Glutamatergic neuron (in vitro differentiated cells): Measurements from ENCODE around the gene ARHGAP8. TPM values are rescaled to one million over a fixed set of nuclear protein-coding genes. Genes with fewer than 3 reads are reported as not detected.
A peak's percentile ranks its signal among the peaks of the same experiment; 100 is the strongest.
"Not testable (repeated sequence)": the region's sequence is repeated elsewhere in the genome, so short reads cannot be mapped to it uniquely, and the experiment has no call there.

Experiments used
- DNase-seq: peaks from one replicate; pipeline ENCODE4 v3.0.0; 2022
- H3K27ac Mint-ChIP-seq: one replicate; pipeline ENCODE4 v1.8.0; 2020; ENCODE audit warnings: mild to moderate bottlenecking, mixed read lengths, inconsistent platforms; ENCODE audit not compliant: unreplicated experiment
- H3K27me3 Mint-ChIP-seq: one replicate; pipeline ENCODE4 v1.8.0; 2020; ENCODE audit warnings: mild to moderate bottlenecking, moderate library complexity, mixed read lengths, inconsistent platforms; ENCODE audit not compliant: unreplicated experiment
- H3K36me3 Mint-ChIP-seq: one replicate; pipeline ENCODE4 v1.8.0; 2020; ENCODE audit warnings: mild to moderate bottlenecking, mixed read lengths, inconsistent platforms; ENCODE audit not compliant: unreplicated experiment
- H3K4me1 Mint-ChIP-seq: one replicate; pipeline ENCODE4 v1.8.0; 2020; ENCODE audit warnings: mild to moderate bottlenecking, low read depth, mixed read lengths, inconsistent platforms; ENCODE audit not compliant: unreplicated experiment
- H3K4me3 Mint-ChIP-seq: one replicate; pipeline ENCODE4 v1.8.0; 2020; ENCODE audit warnings: mild to moderate bottlenecking, mixed read lengths, inconsistent platforms; ENCODE audit not compliant: unreplicated experiment
- H3K9me3 Mint-ChIP-seq: one replicate; pipeline ENCODE4 v1.8.0; 2020; ENCODE audit warnings: mild to moderate bottlenecking, moderate library complexity, mixed read lengths, inconsistent platforms; ENCODE audit not compliant: unreplicated experiment
- total RNA-seq: library from RNA; stranded (reverse); fragmentation: NEBNext Ultra II Directional; extraction: Animal tissue kit (Norgen Biotek cat#: 25700); gene quantifications from one replicate; pipeline ENCODE4 v1.2.1, GENCODE V29; 2021; ENCODE audit not compliant: unreplicated experiment
- TF ChIP-seq, protein P1 (sequence below): fragments of 200-600 bp; sonication (generic); IDR thresholded peaks from one replicate; pipeline ENCODE4 v1.5.0; 2021; ENCODE audit not compliant: partially characterized antibody, unreplicated experiment

The ARHGAP8 gene
- total RNA-seq, 1 donor from 2014 or later: 0.59 TPM

GRCh38 chr22:44745853-44746789 is 6.3 kb upstream of the ARHGAP8 start:
- DNase-seq: no peak
- TF ChIP-seq, protein P1, sequence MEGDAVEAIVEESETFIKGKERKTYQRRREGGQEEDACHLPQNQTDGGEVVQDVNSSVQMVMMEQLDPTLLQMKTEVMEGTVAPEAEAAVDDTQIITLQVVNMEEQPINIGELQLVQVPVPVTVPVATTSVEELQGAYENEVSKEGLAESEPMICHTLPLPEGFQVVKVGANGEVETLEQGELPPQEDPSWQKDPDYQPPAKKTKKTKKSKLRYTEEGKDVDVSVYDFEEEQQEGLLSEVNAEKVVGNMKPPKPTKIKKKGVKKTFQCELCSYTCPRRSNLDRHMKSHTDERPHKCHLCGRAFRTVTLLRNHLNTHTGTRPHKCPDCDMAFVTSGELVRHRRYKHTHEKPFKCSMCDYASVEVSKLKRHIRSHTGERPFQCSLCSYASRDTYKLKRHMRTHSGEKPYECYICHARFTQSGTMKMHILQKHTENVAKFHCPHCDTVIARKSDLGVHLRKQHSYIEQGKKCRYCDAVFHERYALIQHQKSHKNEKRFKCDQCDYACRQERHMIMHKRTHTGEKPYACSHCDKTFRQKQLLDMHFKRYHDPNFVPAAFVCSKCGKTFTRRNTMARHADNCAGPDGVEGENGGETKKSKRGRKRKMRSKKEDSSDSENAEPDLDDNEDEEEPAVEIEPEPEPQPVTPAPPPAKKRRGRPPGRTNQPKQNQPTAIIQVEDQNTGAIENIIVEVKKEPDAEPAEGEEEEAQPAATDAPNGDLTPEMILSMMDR: no peak
- H3K36me3 Mint-ChIP-seq: no peaks in the 10 kb centered on the region
- no peaks in the 10 kb centered on the region for H3K4me1 Mint-ChIP-seq
- H3K9me3 Mint-ChIP-seq: no peaks in the 10 kb centered on the region
- H3K27ac Mint-ChIP-seq: no peak overlapping the region
- no peak overlapping the region for H3K4me3 Mint-ChIP-seq
- H3K27me3 Mint-ChIP-seq: peaks cover 9% of the 10 kb centered on the region

DNA sequence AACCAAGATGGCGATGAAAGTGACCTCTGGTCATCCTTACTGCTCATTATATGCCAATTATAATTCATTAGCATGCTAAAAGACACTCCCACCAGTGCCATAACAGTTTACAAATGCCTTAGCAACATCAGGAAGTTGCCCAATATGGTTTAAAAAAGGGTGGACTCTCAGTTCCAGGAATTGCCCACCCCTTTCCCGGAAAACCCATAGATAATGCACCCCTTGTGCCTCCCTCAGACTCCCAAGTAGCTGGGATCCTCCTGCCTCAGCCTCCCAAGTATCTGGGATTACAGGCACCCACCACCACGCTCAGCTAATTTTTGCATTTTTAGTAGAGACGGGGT is 4.6 kb upstream of the ARHGAP8 start:
- not testable (repeated sequence) for H3K27ac Mint-ChIP-seq, DNase-seq, H3K4me1 Mint-ChIP-seq, H3K4me3 Mint-ChIP-seq, H3K9me3 Mint-ChIP-seq, H3K36me3 Mint-ChIP-seq
- H3K27me3 Mint-ChIP-seq: peaks cover 11% of the 10 kb centered on the region

- TF ChIP-seq, protein P1: no peak
- H3K9me3 Mint-ChIP-seq: no peaks in the 10 kb centered on the region
- no peaks in the 10 kb centered on the region for H3K4me1 Mint-ChIP-seq
- H3K36me3 Mint-ChIP-seq: no peaks in the 10 kb centered on the region
- DNase-seq: no peak
- H3K27me3 Mint-ChIP-seq: peaks cover 14% of the 10 kb centered on the region
- H3K4me3 Mint-ChIP-seq: no peak overlapping the region
- no peak overlapping the region for H3K27ac Mint-ChIP-seq
These were observed 3.9 kb upstream of the ARHGAP8 start for GRCh38 chr22:44748524-44748923.

DNA sequence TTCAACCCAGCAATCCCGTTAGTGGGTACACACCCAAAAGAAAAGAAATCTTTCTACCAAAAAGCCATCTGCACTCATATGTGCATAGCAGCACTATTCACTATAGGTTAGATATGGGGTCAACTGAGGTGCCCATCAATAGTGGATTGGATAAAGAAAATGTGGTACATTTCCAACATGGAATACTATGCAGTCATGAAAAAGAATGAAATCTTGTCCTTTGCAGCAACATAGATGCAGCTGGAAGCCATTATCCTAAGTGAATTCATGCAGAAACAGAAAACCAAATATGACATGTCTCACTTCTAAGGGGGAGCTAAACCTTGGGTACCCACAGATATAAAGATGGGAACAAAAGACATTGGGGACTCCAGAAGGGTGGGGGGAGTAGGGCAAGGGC is 1.9 kb upstream of the ARHGAP8 start:
- DNase-seq: no peak
- no peaks in the 10 kb centered on the region for H3K4me1 Mint-ChIP-seq
- TF ChIP-seq, protein P1: no peak

DNA sequence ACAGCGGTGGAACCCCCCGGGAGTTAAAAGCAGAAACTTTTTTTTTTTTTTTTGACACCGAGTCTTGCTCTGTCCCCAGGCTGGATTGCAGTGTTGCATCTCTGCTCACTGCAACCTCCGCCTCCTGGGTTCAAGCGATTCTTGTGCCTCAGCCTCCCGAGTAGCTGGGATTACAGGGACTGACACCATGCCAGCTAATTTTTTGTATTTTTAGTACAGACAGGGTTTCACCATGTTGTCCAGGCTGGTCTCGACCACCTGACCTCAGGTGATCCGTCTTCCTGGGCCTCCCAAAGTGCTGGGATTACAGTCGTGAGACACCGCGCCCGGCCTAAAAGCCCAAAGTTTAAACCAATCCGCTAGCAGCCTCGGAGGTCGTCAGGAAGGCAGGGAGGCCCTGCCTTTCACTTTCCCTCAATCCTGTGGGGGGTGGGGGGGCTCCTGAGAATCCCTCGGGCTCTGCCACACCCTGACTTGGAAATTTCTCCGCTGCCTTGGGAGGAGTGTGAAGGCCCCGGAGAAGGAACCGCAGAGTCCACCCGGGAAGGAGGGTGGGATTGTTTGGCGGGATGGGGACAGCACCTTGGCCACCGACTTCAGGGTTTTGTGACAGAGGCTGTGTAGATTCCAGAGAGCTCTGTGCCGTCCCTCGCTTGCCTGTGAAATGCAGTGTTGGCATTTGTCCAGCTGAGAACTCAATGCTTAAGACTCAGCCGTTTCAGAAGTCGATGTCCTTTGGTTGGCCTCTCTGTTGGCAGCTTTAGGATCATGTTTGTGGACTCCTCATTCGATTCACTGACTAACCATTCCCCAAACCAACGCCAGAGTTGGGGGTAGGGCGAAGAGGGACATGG is 1.0 kb downstream of the ARHGAP8 start:
- Mint-ChIP-seq H3K4me3 (peak overlapping the region; percentile 77), H3K27me3 (peaks cover 10% of the 10 kb centered on the region), H3K36me3 (no peaks in the 10 kb centered on the region), H3K9me3 (peaks cover 3% of the 10 kb centered on the region), H3K4me1 (no peaks in the 10 kb centered on the region), H3K27ac (no peak overlapping the region)
- TF ChIP-seq, protein P1: no peak
- DNase-seq: no peak

More for the DNA sequence above, 1.9 kb upstream of the ARHGAP8 start:
- H3K36me3 Mint-ChIP-seq: no peaks in the 10 kb centered on the region
- H3K27me3 Mint-ChIP-seq: peaks cover 13% of the 10 kb centered on the region
- H3K4me3 Mint-ChIP-seq: no peak overlapping the region
- H3K9me3 Mint-ChIP-seq: no peaks in the 10 kb centered on the region
- H3K27ac Mint-ChIP-seq: no peak overlapping the region
